ENCODE results near the gene CLRN3.

GRCh38 chr10:127911218-127911866, 18.6 kb upstream of the CLRN3 start:
- TF ChIP-seq POLR2A (IDR thresholded peaks at IDR 0.05): no peak
- TF ChIP-seq, protein P1, sequence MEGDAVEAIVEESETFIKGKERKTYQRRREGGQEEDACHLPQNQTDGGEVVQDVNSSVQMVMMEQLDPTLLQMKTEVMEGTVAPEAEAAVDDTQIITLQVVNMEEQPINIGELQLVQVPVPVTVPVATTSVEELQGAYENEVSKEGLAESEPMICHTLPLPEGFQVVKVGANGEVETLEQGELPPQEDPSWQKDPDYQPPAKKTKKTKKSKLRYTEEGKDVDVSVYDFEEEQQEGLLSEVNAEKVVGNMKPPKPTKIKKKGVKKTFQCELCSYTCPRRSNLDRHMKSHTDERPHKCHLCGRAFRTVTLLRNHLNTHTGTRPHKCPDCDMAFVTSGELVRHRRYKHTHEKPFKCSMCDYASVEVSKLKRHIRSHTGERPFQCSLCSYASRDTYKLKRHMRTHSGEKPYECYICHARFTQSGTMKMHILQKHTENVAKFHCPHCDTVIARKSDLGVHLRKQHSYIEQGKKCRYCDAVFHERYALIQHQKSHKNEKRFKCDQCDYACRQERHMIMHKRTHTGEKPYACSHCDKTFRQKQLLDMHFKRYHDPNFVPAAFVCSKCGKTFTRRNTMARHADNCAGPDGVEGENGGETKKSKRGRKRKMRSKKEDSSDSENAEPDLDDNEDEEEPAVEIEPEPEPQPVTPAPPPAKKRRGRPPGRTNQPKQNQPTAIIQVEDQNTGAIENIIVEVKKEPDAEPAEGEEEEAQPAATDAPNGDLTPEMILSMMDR (IDR thresholded peaks at IDR 0.05): no peak
- no peak for TF ChIP-seq EP300 (IDR thresholded peaks at IDR 0.05; ENCODE audit: low read depth)
